HepG2 (cell line): Measurements from ENCODE around the gene DOLK. TPM values are rescaled to one million over a fixed set of nuclear protein-coding genes. Genes with fewer than 3 reads are reported as not detected.

Experiments
- ARID3A ChIP-seq: IDR thresholded peaks from 2 replicates; pipeline ENCODE4 v1.6.1; 2012; ENCODE audit warnings: low read depth, low read length, improper control_type of control experiment
- ARNTL ChIP-seq: sonication (generic); formaldehyde crosslinking; IDR thresholded peaks from 2 replicates; pipeline ENCODE4 v1.4.0; 2020; ENCODE audit warnings: mild to moderate bottlenecking, missing genetic modification reagents
- CSRNP1 ChIP-seq: sonication (generic); formaldehyde crosslinking; IDR thresholded peaks from 2 replicates; pipeline ENCODE4 v1.8.1; 2023; ENCODE audit warnings: mild to moderate bottlenecking, missing genetic modification reagents
- LCORL ChIP-seq, 2 experiments: fragments of 450-650 bp in 1 of 2; sonication (generic) in 1 of 2; formaldehyde crosslinking in 1 of 2; IDR thresholded peaks; 2 replicates each; pipeline versions ENCODE4 v1.5.0 to v1.6.1; 2017 to 2020; ENCODE audit warnings: antibody characterized with exemption in 1 of 2, missing genetic modification reagents in 1 of 2
- MAFF ChIP-seq: IDR thresholded peaks from 2 replicates; pipeline ENCODE4 v1.6.1; 2011; ENCODE audit warnings: low read depth, low read length, improper control_type of control experiment
- MIER2 ChIP-seq: IDR thresholded peaks from 2 replicates; pipeline ENCODE4 v1.6.1; 2016; ENCODE audit warnings: missing biosample characterization, missing genetic modification reagents
- MXI1 ChIP-seq: IDR thresholded peaks from 3 replicates; pipeline ENCODE4 v1.6.1; 2012; ENCODE audit warnings: low read depth, low read length, inconsistent platforms, borderline replicate concordance
- PAXIP1 ChIP-seq: sonication (generic); formaldehyde crosslinking; conservative IDR thresholded peaks from 2 replicates; pipeline ENCODE4 v1.4.0; 2020; ENCODE audit warnings: mild to moderate bottlenecking, missing genetic modification reagents, moderate library complexity
- THAP8 ChIP-seq: sonication (generic); formaldehyde crosslinking; IDR thresholded peaks from 2 replicates; pipeline ENCODE4 v1.5.1; 2020; ENCODE audit warnings: missing genetic modification reagents, mild to moderate bottlenecking, borderline replicate concordance
- U2AF1 ChIP-seq: fragments of 200-400 bp; formaldehyde crosslinking; optimal IDR thresholded peaks from 2 replicates; pipeline ENCODE3; 2017; ENCODE audit warnings: mild to moderate bottlenecking, low read depth, low read length
- ZNF362 ChIP-seq: sonication (generic); formaldehyde crosslinking; IDR thresholded peaks from 2 replicates; pipeline ENCODE4 v1.4.0; 2020; ENCODE audit warnings: missing genetic modification reagents, mild to moderate bottlenecking, borderline replicate concordance
- ZNF430 ChIP-seq: sonication (generic); formaldehyde crosslinking; IDR thresholded peaks from 2 replicates; pipeline ENCODE4 v1.9.0; 2021; ENCODE audit warnings: mild to moderate bottlenecking, missing genetic modification reagents
- ZNF597 ChIP-seq: sonication (generic); formaldehyde crosslinking; IDR thresholded peaks from 2 replicates; pipeline ENCODE4 v1.5.0; 2020; ENCODE audit warnings: missing genetic modification reagents
- ZNF737 ChIP-seq: sonication (generic); formaldehyde crosslinking; IDR thresholded peaks from 2 replicates; pipeline ENCODE4 v1.5.0; 2020; ENCODE audit warnings: missing genetic modification reagents, mild to moderate bottlenecking, borderline replicate concordance
- polyA plus RNA-seq, 8 experiments: library from polyadenylated mRNA; depleted of rRNA in 3 of 8; stranded (reverse) in 7 of 8; unstranded in 1 of 8; fragments of >200 nt; fragmentation: Illumina TruSeq in 4 of 8; extraction: Trizol in 4 of 8; gene quantifications; 2 replicates each; pipeline versions ENCODE4 v1.2.1 to v1.2.3, GENCODE V29; 2011 to 2016; ENCODE audit warnings: low read depth in 4 of 8, missing spikeins in 1 of 8, mixed read lengths in 1 of 8; ENCODE audit not compliant: insufficient read depth in 1 of 8
- total RNA-seq, 5 experiments: library from RNA; depleted of rRNA; stranded (reverse); fragments of >200 nt; fragmentation: Illumina TruSeq; extraction: Trizol; gene quantifications; 2 replicates each; pipeline ENCODE4 v1.2.3, GENCODE V29; 2016; ENCODE audit warnings: low read depth in 1 of 5

DOLK gene
- total and polyA plus RNA-seq, 2 of the 13 experiments (the other 11 are each of a cell fraction or from before 2014, with no cell fraction given): 15.4 to 18.7 TPM

- TF ChIP-seq ARID3A (no peak), ARNTL (CRISPR knock-in tag) (no peak), LCORL (IDR thresholded peaks at IDR 0.05) (no peak), LCORL (CRISPR knock-in tag; IDR thresholded peaks at IDR 0.05) (peak; percentile 85), ZNF362 (CRISPR knock-in tag) (peak; percentile 33; the same call in 1 of the 2 replicates), THAP8 (CRISPR knock-in tag) (no peak), ZNF597 (CRISPR knock-in tag) (no peak), ZNF737 (CRISPR knock-in tag) (no peak), U2AF1 (no peak), MXI1 (peak; percentile 34; the same call in 1 of the 3 replicates), CSRNP1 (no peak), ZNF430 (CRISPR knock-in tag) (no peak), MAFF (no peak), PAXIP1 (peak; percentile 76), MIER2 (no peak)
Measured at GRCh38 chr9:128905964-128906363, 41.4 kb downstream of the DOLK start (continued).
